Kidney epithelial cell (primary cell): ENCODE results near the gene FAM98C. TPM values are rescaled to one million over a fixed set of nuclear protein-coding genes. Genes with fewer than 3 reads are reported as not detected.

Experiments
- DNase-seq: peaks from one replicate; pipeline ENCODE4 v3.0.0-alpha.2; 2010; ENCODE audit warnings: low read depth
- H3K27me3 ChIP-seq: 2 replicates; pipeline ENCODE4 v1.6.0; 2011; ENCODE audit warnings: low read length; ENCODE audit not compliant: control insufficient read depth, insufficient read depth
- H3K36me3 ChIP-seq: 2 replicates; pipeline ENCODE4 v1.5.1; 2011; ENCODE audit warnings: low read length; ENCODE audit not compliant: control insufficient read depth, insufficient read depth
- H3K4me3 ChIP-seq: 2 replicates; pipeline ENCODE4 v1.5.1; 2011; ENCODE audit warnings: low read depth, mild to moderate bottlenecking, control low read depth, low read length
- total RNA-seq: library from RNA; depleted of rRNA; stranded (reverse); fragments of >200 nt; gene quantifications from 2 replicates; pipeline ENCODE4 v1.2.3, GENCODE V29; 2015
- TF ChIP-seq, protein P1 (sequence below): IDR thresholded peaks from 2 replicates; pipeline ENCODE4 v1.5.1; 2011; ENCODE audit warnings: mild to moderate bottlenecking, moderate library complexity, low read length, control low read depth, inconsistent platforms; ENCODE audit not compliant: insufficient read depth, poor library complexity, severe bottlenecking

Gene FAM98C
- total RNA-seq, 1 donor from 2014 or later, result 17.8 TPM

- Histone ChIP-seq H3K4me3 (no peak overlapping the region), H3K27me3 (no peaks in the 10 kb centered on the region), H3K36me3 (no peaks in the 10 kb centered on the region)
- no peak for DNase-seq
- TF ChIP-seq, protein P1, sequence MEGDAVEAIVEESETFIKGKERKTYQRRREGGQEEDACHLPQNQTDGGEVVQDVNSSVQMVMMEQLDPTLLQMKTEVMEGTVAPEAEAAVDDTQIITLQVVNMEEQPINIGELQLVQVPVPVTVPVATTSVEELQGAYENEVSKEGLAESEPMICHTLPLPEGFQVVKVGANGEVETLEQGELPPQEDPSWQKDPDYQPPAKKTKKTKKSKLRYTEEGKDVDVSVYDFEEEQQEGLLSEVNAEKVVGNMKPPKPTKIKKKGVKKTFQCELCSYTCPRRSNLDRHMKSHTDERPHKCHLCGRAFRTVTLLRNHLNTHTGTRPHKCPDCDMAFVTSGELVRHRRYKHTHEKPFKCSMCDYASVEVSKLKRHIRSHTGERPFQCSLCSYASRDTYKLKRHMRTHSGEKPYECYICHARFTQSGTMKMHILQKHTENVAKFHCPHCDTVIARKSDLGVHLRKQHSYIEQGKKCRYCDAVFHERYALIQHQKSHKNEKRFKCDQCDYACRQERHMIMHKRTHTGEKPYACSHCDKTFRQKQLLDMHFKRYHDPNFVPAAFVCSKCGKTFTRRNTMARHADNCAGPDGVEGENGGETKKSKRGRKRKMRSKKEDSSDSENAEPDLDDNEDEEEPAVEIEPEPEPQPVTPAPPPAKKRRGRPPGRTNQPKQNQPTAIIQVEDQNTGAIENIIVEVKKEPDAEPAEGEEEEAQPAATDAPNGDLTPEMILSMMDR, result no peak
These were observed 32.6 kb upstream of the FAM98C start for GRCh38 chr19:38370299-38370698.

DNA sequence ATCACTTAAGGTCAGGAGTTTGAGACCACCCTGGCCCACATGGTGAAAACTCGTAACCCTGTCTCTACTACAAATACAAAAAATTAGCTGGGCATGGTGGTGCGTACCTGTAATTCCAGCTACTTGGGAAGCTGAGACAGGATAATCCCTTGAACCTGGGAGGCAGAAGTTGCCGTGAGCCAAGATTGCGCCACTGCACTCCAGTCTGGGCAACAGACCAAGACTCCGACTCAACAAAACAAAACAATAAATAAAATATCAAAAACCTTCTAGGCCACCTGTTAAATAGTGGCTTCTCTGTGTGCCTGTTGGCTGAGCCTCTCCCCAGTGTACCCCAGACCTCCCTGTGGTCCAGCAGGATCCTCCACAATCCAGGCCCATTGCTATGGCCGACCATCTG lies 31.8 kb upstream of the FAM98C start:
- Histone ChIP-seq H3K27me3 (no peaks in the 10 kb centered on the region), H3K36me3 (no peaks in the 10 kb centered on the region), H3K4me3 (no peak overlapping the region)
- TF ChIP-seq, protein P1, result no peak
- no peak for DNase-seq

GRCh38 chr19:38373907-38374331 lies 29.0 kb upstream of the FAM98C start:
- H3K27me3 ChIP-seq, result no peaks in the 10 kb centered on the region
- TF ChIP-seq, protein P1, result no peak
- no peaks in the 10 kb centered on the region for H3K36me3 ChIP-seq
- no peak for DNase-seq
- peak overlapping the region; percentile 47 for H3K4me3 ChIP-seq

DNA sequence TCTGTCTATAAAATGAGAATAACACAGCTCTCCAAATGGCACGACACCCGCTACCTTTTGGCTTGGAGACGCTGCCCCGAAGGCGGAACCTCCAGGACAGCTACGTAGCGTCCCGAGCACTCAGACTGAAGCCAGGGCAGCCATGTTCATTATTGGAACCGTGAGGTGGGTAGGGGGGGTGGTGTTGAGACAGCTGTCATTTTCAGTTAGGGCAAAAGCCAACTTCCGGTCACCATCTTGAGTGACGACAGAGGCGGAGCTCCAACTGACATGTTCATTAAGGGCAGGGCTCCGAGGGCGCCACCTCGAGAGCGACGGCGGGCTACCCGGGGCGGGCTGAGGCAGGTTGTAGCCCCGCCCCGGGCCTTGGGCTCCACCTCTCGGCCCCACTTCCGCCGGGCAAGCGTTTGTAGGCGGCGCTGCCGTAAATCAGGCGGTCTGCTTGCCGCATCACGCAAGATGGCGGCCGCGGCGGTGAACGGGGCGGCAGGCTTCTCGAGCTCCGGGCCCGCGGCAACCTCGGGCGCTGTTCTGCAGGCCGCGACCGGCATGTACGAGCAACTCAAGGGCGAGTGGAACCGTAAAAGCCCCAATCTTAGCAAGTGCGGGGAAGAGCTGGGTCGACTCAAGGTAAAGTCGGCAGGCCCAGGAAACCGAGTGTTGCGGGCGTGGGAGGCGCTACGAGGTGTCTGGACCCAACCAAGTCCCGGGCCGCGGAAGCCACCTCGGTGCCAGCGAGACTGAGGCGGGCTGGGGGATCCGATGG lies 28.4 kb upstream of the FAM98C start, which contains the start of gene PSMD8:
Gene PSMD8 (plus strand): TSS at position 240 of the 766 bp plus-strand sequence. CDS start 31 bp downstream, at position 271.
- Histone ChIP-seq H3K27me3 (no peaks in the 10 kb centered on the region), H3K4me3 (peak within 1 kb of the TSS; percentile 94), H3K36me3 (peaks cover 4% of the 10 kb centered on the region)
- peak; percentile 96 for DNase-seq
- TF ChIP-seq, protein P1, result peak; percentile 17

DNA sequence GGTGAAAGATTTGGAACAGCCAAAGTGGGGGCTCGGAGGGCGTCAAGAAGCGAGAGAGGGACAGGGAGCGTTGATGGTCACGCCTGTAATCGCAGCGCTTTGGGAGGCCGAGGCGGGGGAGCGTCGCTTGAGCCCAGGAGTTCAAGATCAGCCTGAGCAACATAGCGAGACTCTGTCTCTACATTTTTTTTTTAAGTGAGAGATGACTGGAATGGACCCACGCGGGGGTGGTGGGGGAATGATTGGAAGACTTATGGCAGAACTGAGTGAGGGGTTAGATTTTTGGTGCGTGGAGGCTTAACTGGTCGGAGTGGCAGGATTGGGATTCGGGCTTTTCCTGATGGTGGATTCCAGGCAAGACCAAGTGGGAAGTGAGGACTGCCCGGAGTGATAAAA lies 27.8 kb upstream of the FAM98C start:
- no peak for DNase-seq
- Histone ChIP-seq H3K36me3 (peaks cover 4% of the 10 kb centered on the region), H3K4me3 (peak overlapping the region; percentile 94), H3K27me3 (no peaks in the 10 kb centered on the region)
- TF ChIP-seq, protein P1, result no peak

DNA sequence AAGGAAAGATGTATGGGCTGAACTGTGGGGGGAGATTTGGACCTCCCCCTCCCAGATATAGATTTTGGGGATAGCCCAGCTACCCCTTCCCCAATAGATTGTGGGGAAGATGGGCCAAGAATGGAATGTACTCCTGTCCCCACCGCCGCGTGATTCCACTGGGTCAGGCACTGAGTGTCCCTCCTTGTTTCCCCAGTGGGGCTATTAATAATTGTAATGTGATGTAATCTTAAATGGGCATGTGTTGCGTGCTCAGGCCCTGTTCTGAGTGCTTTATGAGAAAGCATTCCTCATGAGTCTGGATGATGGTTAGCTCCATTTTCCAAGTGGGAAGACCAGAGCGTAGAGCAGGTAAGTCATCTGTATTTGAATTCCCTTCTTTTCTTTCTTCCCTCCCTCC lies 27.1 kb upstream of the FAM98C start:
- Histone ChIP-seq H3K36me3 (peaks cover 4% of the 10 kb centered on the region), H3K4me3 (peak overlapping the region; percentile 94), H3K27me3 (no peaks in the 10 kb centered on the region)
- TF ChIP-seq, protein P1, result no peak
- DNase-seq, result no peak
